ENCODE measurements around the gene ROBO3. TPM values are rescaled to one million over a fixed set of nuclear protein-coding genes. Genes with fewer than 3 reads are reported as not detected.

Gene ROBO3
- total RNA-seq, 1 experiment from 2014 or later, result 30.7 TPM

- no peak for TF ChIP-seq REST (IDR thresholded peaks at IDR 0.05; ENCODE audit: low read depth)
- TF ChIP-seq YY1 (IDR thresholded peaks at IDR 0.05; ENCODE audit: extremely low read depth, insufficient replicate concordance, low read depth, low read length), result peak; percentile 63
Measured at GRCh38 chr11:124875943-124876817, 10.9 kb downstream of the ROBO3 start (continued).

GRCh38 chr11:124876818-124877630 lies 11.8 kb downstream of the ROBO3 start:
- Histone ChIP-seq H3K9ac (ENCODE audit: low read length) (peak overlapping the region; percentile 71), H3K4me2 (ENCODE audit: low read length) (peak overlapping the region; percentile 90), H3K79me2 (ENCODE audit: insufficient read depth, low read length) (no peaks in the 10 kb centered on the region), H3K9me2 (ENCODE audit: insufficient read depth) (no peaks in the 10 kb centered on the region), H3K27me3 (ENCODE audit: insufficient read depth, low read length) (no peaks in the 10 kb centered on the region), H3K27ac (ENCODE audit: low read depth, low read length) (peak overlapping the region; percentile 83), H3K36me3 (ENCODE audit: control insufficient read depth in 1 of 2, insufficient read depth in 2 of 2, low read length in 2 of 2) (no peaks in the 10 kb centered on the region), H3K4me1 (ENCODE audit: control insufficient read depth in 1 of 2, insufficient read depth in 2 of 2, low read length in 2 of 2) (peaks cover 12 to 23% of the 10 kb centered on the region in 2 experiments), H3K4me3 (replicated peaks in 1 of 2; ENCODE audit: low read depth in 1 of 2, low read length in 2 of 2) (peak overlapping the region; percentile 58 to 61), H3K9me3 (ENCODE audit: control insufficient read depth in 1 of 2, insufficient read depth in 1 of 2, low read depth in 1 of 2, low read length in 2 of 2) (no peaks in the 10 kb centered on the region), H4K20me1 (ENCODE audit: insufficient read depth) (no peaks in the 10 kb centered on the region), H2AFZ (ENCODE audit: low read depth, low read length, poor library complexity, severe bottlenecking) (no peak overlapping the region)
- DNase-seq (ENCODE audit: low read depth, low spot score) (no peak), ATAC-seq (no peak)
- ChIA-PET POLR2A (interaction anchor here (0.7 to 1.6 kb wide), 7 partner anchors 11 to 83 kb away, joined by 3 to 19 read pairs (median 4); partner anchors contain the start of genes CCDC15 and ROBO4), RAD21 (ENCODE audit: low non-redundant PET in 1 of 2, low total read pairs in 2 of 2, uncharacterized antibody in 2 of 2, unreplicated experiment in 2 of 2) (interaction anchor here in 1 of 2 experiments (1.0 kb wide), 1 partner anchor 77 kb away, joined by 5 read pairs; the partner anchor contains the start of gene CCDC15), CTCF (interaction anchor here (0.6 to 1.9 kb wide), 31 partner anchors 8 to 556 kb away, joined by 3 to 15 read pairs (median 4); partner anchors contain the start of genes CCDC15 and ROBO4)
- peak; percentile 44; the same call in 1 of the 2 replicates for TF ChIP-seq POLR2AphosphoS5 (IDR thresholded peaks at IDR 0.05; ENCODE audit: low read depth, low read length)
- TF ChIP-seq ELF1 (IDR thresholded peaks at IDR 0.05; ENCODE audit: borderline replicate concordance, low read depth), result no peak
- intact Hi-C loops (cut with micrococcal nuclease), result loop anchor here (2.0 kb wide), 1 partner anchor 78 kb away; the partner anchor contains the start of gene CCDC15
- TSS peak; percentile 86 for BruUV-seq (replicated peaks)
